ENCODE data around the gene RIPPLY3. TPM values are rescaled to one million over a fixed set of nuclear protein-coding genes. Genes with fewer than 3 reads are reported as not detected.
"Not testable (repeated sequence)": the region's sequence is repeated elsewhere in the genome, so short reads cannot be mapped to it uniquely, and the experiment has no call there.

RIPPLY3 gene
- total and polyA plus RNA-seq, 2 experiments from 2014 or later = 2.5 to 2.8 TPM

GRCh38 chr21:37032293-37032692 lies 25.8 kb downstream of the RIPPLY3 start:
- no peak overlapping the region for H3K4me3 ChIP-seq
- H3K4me1 ChIP-seq (ENCODE audit: insufficient read depth) = no peaks in the 10 kb centered on the region
- H3K36me3 ChIP-seq (ENCODE audit: insufficient read depth) = no peaks in the 10 kb centered on the region
- no peaks in the 10 kb centered on the region for H3K9me2 ChIP-seq (ENCODE audit: insufficient read depth)
- H3K79me2 ChIP-seq (replicated peaks; ENCODE audit: insufficient read depth) = no peaks in the 10 kb centered on the region
- Mint-ChIP-seq H3K4me3 (no peak overlapping the region), H3K27me3 (ENCODE audit: insufficient read depth, low read depth, poor library complexity) (peaks cover 5% of the 10 kb centered on the region), H3K4me1 (0 out of 3 replicates have a peak, but pooled peaks cover 4% of the 10 kb centered on the region), H3K27ac (no peak overlapping the region), H3K9me3 (no peaks in the 10 kb centered on the region), H3K36me3 (ENCODE audit: low read depth) (no peaks in the 10 kb centered on the region)
- H3K4me2 ChIP-seq = no peak overlapping the region
- DNase-seq (ENCODE audit: low spot score) (no peak), ATAC-seq (no peak)
- H2AFZ ChIP-seq = no peak overlapping the region
- no peaks in the 10 kb centered on the region for H3F3A ChIP-seq (replicated peaks; ENCODE audit: low read depth)
- TF ChIP-seq ETS1 (IDR thresholded peaks at IDR 0.05) (no peak), POLR2AphosphoS5 (IDR thresholded peaks at IDR 0.05; ENCODE audit: low read depth) (no peak), CREB1 (CRISPR knock-in tag; IDR thresholded peaks at IDR 0.05; ENCODE audit: low read depth) (no peak), EZH2phosphoT487 (IDR thresholded peaks at IDR 0.05; ENCODE audit: unreplicated experiment) (no peak), STAT1 (IDR thresholded peaks at IDR 0.05; ENCODE audit: unreplicated experiment) (no peak), NANOG (IDR thresholded peaks at IDR 0.05; ENCODE audit: borderline replicate concordance) (no peak)
- TF ChIP-seq, protein P1, sequence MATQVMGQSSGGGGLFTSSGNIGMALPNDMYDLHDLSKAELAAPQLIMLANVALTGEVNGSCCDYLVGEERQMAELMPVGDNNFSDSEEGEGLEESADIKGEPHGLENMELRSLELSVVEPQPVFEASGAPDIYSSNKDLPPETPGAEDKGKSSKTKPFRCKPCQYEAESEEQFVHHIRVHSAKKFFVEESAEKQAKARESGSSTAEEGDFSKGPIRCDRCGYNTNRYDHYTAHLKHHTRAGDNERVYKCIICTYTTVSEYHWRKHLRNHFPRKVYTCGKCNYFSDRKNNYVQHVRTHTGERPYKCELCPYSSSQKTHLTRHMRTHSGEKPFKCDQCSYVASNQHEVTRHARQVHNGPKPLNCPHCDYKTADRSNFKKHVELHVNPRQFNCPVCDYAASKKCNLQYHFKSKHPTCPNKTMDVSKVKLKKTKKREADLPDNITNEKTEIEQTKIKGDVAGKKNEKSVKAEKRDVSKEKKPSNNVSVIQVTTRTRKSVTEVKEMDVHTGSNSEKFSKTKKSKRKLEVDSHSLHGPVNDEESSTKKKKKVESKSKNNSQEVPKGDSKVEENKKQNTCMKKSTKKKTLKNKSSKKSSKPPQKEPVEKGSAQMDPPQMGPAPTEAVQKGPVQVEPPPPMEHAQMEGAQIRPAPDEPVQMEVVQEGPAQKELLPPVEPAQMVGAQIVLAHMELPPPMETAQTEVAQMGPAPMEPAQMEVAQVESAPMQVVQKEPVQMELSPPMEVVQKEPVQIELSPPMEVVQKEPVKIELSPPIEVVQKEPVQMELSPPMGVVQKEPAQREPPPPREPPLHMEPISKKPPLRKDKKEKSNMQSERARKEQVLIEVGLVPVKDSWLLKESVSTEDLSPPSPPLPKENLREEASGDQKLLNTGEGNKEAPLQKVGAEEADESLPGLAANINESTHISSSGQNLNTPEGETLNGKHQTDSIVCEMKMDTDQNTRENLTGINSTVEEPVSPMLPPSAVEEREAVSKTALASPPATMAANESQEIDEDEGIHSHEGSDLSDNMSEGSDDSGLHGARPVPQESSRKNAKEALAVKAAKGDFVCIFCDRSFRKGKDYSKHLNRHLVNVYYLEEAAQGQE (IDR thresholded peaks at IDR 0.05; ENCODE audit: unreplicated experiment) = no peak
- H3K27me3 ChIP-seq (ENCODE audit: insufficient read depth) = peaks cover 13% of the 10 kb centered on the region
- H4K20me1 ChIP-seq (replicated peaks; ENCODE audit: insufficient read depth) = no peaks in the 10 kb centered on the region
- no peak overlapping the region for H3K27ac ChIP-seq (ENCODE audit: low read depth)

DNA sequence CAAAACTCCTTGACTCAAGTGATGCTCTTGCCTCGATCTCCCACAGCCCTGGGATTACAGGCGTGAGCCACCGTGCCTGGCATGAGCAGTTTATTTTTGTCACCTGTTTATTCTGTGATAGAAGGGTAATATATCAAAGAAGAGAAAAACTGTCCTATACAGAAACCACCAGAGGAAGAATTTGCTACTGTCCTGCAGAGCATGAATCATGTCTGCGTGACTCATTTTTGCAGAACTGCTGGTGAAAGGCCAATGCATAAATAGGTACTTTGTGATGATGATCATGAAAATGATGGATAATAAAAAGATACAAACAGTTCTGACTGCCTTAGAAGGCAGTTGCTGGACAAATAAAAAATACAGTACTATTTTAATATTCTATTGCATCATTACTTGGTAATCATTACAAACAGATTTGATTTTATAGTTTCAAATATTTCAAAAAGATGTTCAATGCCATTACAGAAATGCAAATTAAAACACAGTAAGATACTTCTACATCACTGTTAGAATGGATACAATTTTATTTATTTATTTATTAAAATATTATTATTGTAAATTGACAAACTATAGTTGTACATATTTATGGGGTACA lies 26.5 kb downstream of the RIPPLY3 start:
- H3K27ac ChIP-seq (ENCODE audit: low read depth) = no peak overlapping the region
- H3K27me3 Mint-ChIP-seq (ENCODE audit: insufficient read depth, low read depth, poor library complexity) = peaks cover 5% of the 10 kb centered on the region
- H3K4me3 ChIP-seq = no peak overlapping the region
- no peak overlapping the region for H2AFZ ChIP-seq
- no peak overlapping the region for H3K4me3 Mint-ChIP-seq
- no peaks in the 10 kb centered on the region for H3F3A ChIP-seq (replicated peaks; ENCODE audit: low read depth)
- no peaks in the 10 kb centered on the region for H3K4me1 ChIP-seq (ENCODE audit: insufficient read depth)
- DNase-seq (ENCODE audit: low spot score) (no peak), ATAC-seq (no peak)
- H3K9me3 Mint-ChIP-seq = no peaks in the 10 kb centered on the region
- no peaks in the 10 kb centered on the region for H3K79me2 ChIP-seq (replicated peaks; ENCODE audit: insufficient read depth)
- H3K4me1 Mint-ChIP-seq = 0 out of 3 replicates have a peak, but pooled peaks cover 4% of the 10 kb centered on the region
- H3K27ac Mint-ChIP-seq = no peak overlapping the region
- H4K20me1 ChIP-seq (replicated peaks; ENCODE audit: insufficient read depth) = no peaks in the 10 kb centered on the region
- no peaks in the 10 kb centered on the region for H3K9me2 ChIP-seq (ENCODE audit: insufficient read depth)
- no peaks in the 10 kb centered on the region for H3K36me3 Mint-ChIP-seq (ENCODE audit: low read depth)
- no peaks in the 10 kb centered on the region for H3K36me3 ChIP-seq (ENCODE audit: insufficient read depth)
- TF ChIP-seq, protein P1 (IDR thresholded peaks at IDR 0.05; ENCODE audit: unreplicated experiment) = no peak
- TF ChIP-seq EZH2 (IDR thresholded peaks at IDR 0.05; ENCODE audit: low read depth, unreplicated experiment) (no peak), POLR2AphosphoS5 (IDR thresholded peaks at IDR 0.05; ENCODE audit: low read depth) (no peak), EZH2phosphoT487 (IDR thresholded peaks at IDR 0.05; ENCODE audit: unreplicated experiment) (no peak), ZNF114 (CRISPR knock-in tag; IDR thresholded peaks at IDR 0.05) (no peak), JUNB (IDR thresholded peaks at IDR 0.05; ENCODE audit: unreplicated experiment) (no peak), ZNF331 (CRISPR knock-in tag; IDR thresholded peaks at IDR 0.05; ENCODE audit: low read depth) (no peak)
- no peak overlapping the region for H3K4me2 ChIP-seq
- H3K27me3 ChIP-seq (ENCODE audit: insufficient read depth) = peaks cover 20% of the 10 kb centered on the region

DNA sequence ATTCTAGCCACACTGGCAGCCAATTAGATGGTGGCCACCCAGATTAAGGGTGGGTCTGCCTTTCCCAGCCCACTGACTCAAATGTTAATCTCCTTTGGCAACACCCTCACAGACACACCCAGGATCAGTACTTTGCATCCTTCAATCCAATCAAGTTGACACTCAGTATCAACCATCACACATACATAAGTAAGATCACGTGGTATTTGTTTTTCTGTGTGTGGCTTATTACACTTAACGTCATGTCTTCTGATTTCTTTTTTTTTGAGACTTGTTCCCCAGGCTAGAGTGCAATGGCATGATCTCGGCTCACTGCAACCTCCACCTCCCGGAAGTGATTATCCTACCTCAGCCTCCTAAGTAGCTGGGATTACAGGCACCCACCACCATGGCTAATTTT lies 27.9 kb downstream of the RIPPLY3 start:
- H3K79me2 ChIP-seq (replicated peaks; ENCODE audit: insufficient read depth); H3K9me3 Mint-ChIP-seq; H3K4me3 Mint-ChIP-seq; H4K20me1 ChIP-seq (replicated peaks; ENCODE audit: insufficient read depth); H3K27ac ChIP-seq (ENCODE audit: low read depth); H3F3A ChIP-seq (replicated peaks; ENCODE audit: low read depth); H3K4me2 ChIP-seq; DNase-seq (ENCODE audit: low spot score); H3K9me2 ChIP-seq (ENCODE audit: insufficient read depth); H3K36me3 Mint-ChIP-seq (ENCODE audit: low read depth); H3K4me1 ChIP-seq (ENCODE audit: insufficient read depth); H3K36me3 ChIP-seq (ENCODE audit: insufficient read depth); H3K4me3 ChIP-seq; H2AFZ ChIP-seq; ATAC-seq; H3K27ac Mint-ChIP-seq; H3K4me1 Mint-ChIP-seq: not testable (repeated sequence)
- peaks cover 14% of the 10 kb centered on the region for H3K27me3 Mint-ChIP-seq (ENCODE audit: insufficient read depth, low read depth, poor library complexity)
- peaks cover 34% of the 10 kb centered on the region for H3K27me3 ChIP-seq (ENCODE audit: insufficient read depth)

Data from GM23338 (cell line).